ENCODE results near the gene MSANTD1. TPM values are rescaled to one million over a fixed set of nuclear protein-coding genes. Genes with fewer than 3 reads are reported as not detected.

MSANTD1 gene
- polyA plus RNA-seq, 1 donor, result 1.0 TPM

DNA sequence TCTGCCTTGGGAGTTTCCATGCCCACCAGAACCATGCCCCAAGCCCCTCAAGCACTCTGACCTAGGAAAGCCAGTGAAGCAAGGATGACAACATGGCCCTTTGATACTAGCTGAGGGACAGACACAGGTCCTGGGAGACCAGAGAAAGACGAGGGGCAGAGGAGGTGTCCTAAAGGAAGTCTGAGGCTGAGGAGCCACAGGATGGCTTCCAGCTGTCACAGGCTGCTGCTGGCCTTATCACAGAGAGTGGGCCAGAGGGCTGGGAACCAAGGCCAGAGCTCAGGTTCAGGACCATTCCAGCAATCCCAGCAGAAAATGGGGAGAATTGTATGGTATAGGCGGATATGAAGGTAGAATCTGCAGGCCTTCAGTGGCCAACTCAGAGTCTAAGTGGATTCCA is 31.7 kb upstream of the MSANTD1 start:
- DNase-seq, result no peak

GRCh38 chr4:3217771-3218170 is 31.2 kb upstream of the MSANTD1 start:
- no peak for DNase-seq

DNA sequence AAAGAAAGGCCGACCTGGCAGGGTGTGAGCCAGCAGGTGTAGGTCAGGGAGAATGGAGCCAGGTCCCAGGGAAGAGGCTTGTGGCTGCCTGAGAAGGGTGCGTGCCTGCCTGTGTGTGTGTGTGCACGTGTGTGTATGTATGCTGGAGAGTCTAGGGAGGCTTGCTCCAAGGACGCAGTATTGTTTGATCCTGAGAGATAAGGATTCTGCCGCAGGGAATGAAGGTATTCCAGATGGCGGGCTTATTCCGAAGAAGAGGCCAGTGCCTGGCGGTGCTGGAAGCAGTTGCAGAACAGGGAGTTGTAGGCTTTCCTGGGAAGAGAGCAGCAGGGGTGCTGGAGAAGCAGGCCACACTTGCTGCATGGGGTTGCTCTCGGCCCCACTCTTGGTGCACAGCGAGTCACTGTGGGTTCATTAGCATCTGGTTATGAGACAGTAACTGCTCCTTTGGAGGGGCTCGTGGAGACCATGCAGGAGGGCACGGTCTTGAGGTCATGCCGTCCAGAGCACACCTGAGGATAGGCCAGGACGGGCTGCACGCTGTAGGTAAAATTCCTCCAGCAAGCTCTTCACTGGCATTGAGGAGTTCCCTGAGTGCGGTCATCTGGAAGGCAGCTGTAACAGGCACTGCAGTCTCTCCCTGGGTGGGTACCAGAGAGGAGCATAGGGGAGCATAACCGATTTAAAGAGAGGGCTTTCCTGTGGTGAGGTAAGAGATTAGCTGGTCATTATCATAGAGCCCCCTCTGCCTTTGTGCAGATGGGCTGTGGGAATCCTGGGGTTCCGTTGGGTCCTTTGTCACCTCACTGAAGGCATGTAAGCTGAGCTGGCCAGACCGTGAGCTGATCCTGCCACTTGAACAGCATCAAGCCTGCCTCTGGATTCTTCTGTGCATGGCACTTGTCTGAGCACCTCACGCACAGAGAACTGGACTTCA is 29.9 kb upstream of the MSANTD1 start:
- no peak for DNase-seq

DNA sequence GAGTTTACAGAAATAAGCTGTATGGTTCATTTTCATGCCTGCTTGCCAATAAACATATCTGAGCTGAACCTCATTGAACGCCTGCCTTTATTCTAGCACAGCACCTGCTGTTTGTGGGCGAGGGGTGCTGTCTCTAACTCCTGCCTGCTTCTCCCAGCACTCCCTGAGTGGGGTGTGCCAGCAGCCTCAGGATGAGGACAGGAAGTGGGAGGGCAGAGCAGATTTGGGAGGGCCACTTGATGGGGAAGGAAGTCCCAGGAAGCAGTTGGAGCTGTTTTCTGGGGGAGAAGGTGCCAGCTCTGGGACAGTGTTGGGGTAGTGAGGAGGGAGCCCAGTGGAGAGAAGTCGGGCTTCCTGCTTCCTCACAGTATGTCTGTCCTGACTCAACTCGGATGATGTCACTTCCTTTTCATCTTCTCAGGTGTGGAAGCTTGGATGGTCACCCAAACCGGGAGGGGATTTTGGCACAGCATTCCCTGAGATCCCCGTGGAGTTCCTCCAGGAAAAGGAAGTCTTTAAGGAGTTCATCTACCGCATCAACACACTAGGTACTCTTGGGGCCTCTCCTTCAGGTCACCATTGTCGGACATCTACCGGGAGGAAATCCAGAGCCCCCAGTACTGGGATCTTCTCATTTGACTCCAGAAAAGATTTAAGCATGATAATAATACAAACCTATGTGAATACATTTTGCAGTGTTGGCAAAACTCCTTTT is 29.0 kb upstream of the MSANTD1 start:
- DNase-seq, result no peak

DNA sequence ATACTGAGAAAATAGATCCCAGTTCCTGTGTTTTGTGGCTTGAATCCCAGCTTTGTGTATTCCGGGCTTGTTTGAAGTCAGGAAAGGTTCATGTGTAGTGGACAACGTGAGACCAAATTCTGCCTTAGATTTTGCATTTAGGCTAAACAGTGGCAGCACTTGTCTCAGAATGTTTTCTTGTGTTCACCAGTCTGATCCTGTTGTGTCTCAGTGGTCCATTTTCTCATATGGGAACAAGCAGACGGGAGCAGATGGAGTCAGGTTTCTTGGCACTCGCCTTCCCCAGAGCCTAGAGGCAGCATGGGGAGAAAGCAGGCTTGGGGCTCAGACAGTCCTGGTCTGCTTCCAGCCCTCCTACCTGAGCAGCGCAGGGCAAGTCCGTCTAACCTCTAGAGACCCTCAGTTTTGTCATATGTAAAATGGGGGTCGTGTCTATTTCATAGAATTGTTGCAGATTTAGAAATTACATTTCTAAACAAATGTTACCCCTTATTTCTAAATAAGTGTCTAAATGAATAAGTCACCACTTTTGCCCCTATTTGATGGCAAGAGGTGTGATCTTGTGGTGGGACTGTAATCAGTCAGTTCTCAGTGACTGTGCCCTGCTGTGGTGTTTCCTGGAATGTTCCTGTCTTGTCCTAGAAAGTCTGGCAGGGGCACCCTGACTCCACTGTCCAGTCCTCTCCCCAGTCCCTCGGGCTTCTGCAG is 28.3 kb upstream of the MSANTD1 start:
- DNase-seq, result no peak

DNA sequence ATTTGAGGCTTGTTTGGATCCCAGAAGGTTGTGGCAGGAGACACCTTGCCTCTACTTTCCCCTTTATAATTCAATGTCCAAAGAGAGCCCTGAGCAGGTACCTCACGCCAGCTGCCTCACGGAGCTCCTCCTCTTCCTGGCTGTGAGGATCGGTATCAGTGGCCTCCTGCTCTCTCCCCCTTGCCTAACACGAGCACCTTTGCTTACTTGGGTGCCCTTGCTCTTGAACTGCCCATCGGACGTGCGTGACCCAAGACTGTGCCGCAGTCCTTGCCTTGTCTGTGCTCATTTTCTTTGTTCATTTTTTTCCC is 27.8 kb upstream of the MSANTD1 start:
- no peak for DNase-seq

DNA sequence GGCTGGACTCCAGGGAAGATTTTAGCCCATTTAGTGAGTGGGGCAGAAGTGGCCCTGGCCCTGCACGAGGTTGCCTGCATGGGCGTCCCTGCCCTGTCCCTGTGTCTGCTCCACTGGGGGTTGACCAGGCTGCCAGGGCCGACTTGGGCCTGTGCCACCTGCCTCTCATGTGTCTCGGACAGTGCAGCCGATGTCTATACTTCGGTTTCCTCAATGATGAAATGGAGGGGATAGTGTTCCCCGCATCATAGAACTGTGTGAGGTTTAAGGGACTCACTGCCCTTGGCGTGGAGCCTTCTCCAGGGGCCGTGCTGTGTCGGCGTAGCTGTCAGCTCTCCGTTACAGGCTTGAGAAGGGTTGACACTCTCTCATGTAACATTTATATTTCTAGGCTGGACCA is 27.0 kb upstream of the MSANTD1 start:
- no peak for DNase-seq

DNA sequence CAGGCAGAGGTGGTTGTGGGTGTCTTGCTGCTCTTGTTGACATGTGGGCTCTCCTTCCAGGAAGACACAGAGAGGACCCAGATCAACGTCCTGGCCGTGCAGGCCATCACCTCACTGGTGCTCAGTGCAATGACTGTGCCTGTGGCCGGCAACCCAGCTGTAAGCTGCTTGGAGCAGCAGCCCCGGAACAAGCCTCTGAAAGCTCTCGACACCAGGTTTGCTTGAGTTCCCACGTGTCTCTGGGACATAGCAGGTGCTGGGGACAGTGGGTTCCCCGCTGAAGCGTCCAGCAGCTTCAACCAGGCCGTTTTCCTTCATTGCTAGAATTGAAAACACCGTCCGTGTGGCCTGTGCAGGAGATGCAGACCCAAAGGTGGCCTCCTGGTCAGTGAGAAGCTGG is 25.6 kb upstream of the MSANTD1 start:
- DNase-seq, result no peak

DNA sequence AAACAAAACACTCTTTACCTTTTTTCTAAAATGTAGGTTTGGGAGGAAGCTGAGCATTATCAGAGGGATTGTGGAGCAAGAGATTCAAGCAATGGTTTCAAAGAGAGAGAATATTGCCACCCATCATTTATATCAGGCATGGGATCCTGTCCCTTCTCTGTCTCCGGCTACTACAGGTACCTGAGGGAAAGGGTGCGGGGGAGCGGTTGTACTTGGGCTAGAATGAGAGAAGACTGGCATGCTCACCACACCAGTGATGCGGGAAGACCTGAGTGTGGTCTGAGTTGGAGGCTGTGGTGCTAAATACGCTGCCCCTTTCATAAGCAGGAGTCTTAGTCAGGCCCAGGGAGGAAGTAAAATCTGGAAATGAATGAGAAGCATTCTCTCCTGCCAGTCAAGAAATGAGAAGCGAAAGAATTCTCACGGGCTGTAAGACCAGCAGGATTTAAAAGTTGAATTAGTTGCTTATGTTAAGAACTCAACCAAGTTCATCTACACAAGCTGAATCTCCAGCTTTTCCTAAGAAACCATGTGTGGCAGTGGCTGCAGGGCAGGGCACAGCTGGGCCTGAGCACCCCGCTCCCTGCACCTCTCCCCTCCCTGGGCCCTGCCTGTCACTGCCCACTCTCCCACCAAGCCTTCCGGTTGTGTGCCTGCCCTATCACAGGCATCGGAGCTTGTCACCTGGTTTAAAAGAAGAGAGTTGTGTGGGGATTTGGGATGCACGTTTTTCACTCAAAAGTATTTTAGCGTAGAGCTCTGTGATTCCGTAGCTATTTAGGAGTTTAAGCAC is 24.8 kb upstream of the MSANTD1 start:
- DNase-seq, result no peak

GRCh38 chr4:3225071-3225850 is 23.7 kb upstream of the MSANTD1 start:
- no peak for DNase-seq

- DNase-seq, result no peak
Measured at GRCh38 chr4:3225936-3226335, 23.0 kb upstream of the MSANTD1 start.

DNA sequence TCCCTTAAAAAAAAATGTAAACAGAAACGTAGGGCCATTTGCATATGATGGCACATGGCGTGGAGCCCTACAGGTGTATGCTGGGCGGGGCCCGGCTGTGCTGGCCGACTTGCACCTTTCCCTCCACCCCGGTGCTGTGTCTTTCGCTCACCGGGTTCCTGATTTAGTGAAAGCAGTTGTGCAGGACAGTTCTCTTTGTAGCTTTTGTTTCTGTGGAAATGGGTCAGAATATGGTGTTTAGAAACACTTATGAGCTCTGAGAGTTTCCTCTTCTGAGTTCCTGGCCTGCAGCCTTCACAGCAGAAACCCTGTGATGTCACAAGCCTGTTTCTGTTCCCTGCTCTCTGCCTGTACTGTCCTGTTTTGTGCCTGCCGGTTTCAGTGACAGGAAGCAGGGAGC is 22.5 kb upstream of the MSANTD1 start:
- no peak for DNase-seq

- no peak for DNase-seq
Measured at GRCh38 chr4:3226944-3227343, 22.0 kb upstream of the MSANTD1 start.

DNA sequence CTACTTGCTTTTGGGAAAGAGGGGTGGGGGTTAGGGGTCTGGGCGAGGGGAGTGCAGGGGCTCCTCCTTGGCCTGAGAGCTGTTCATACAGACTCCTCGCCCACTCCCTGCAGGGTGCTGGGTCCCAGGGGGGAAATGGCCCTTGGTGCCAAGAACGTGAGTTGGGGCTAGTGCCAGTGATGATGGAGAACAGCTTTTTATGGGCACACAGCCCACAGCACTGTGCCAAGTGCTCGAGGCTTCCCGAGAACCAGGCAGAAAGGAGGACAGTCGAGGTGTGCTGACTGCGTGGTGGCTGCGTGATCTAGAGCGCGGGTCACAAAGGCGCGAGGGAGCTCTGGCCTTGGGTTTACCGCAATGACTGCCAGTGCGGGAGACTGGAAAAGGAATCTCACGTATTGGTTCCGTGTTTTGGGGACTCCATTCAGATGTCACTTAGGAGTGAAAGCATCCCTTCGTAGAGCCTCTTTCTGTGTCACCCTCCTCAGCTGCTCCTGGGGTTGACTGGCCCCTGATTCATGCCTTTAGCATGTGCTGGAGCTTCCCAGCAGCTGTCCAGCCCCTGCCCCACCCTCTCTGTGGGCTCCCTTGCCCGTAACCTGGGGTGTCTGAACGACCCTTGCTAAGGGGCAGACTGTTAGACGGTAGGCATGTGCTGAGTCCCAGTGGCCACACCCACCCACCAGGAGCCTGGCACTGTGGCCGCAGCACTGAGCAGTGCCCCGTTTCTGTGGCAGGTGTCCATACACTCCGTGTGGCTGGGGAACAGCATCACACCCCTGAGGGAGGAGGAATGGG is 20.9 kb upstream of the MSANTD1 start:
- no peak for DNase-seq

DNA sequence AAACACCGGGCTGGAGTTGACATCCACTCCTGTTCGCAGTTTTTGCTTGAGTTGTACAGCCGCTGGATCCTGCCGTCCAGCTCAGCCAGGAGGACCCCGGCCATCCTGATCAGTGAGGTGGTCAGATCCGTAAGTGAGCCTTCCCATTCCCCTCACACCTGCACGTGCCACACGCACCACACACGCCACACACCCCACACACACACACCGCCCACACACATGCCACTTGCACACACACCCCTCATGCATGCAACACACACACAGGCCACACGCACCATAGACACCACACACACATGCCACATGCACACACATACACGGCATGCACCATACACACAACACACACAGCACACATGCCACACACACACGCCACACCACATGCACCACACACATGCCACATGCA is 20.1 kb upstream of the MSANTD1 start:
- no peak for DNase-seq

GRCh38 chr4:3229328-3229727 is 19.6 kb upstream of the MSANTD1 start:
- no peak for DNase-seq

DNA sequence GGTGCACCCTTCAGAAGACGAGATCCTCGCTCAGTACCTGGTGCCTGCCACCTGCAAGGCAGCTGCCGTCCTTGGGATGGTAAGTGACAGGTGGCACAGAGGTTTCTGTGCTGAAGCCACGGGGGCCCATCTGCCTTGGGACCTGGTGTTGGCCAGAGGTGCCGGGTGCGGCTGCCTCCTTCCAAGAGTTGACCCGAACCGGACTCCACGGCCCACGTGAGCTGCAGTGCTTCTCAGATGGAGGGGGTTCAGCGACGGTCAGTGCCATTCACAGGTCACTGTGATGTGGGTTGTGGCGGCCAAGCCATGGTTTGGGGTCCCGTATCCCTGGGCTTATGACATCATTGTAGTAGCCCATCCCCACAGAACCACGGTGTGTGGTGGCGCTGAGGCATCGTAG is 19.0 kb upstream of the MSANTD1 start:
- DNase-seq, result no peak

DNA sequence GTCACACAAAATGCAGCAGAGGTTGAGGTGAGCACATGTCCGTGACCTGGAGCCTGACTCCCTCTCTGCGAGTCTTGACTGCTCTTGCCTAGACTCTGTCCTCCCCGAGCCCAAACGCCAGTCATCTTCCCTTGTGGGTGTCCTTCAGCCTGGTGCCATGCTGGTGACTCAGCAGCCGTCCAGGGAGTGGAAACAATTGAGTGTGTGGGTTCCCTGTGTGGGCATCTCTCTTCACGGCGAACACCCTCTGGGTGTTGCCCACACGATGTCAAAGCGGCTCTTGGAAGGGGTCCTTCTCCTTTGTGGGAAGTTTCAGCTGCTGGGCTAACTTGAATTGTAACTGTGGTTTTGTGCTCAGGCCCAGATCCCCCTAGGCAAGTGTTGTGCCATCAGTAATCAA is 17.5 kb upstream of the MSANTD1 start:
- DNase-seq, result no peak

- no peak for DNase-seq
Measured at GRCh38 chr4:3232001-3232400, 17.0 kb upstream of the MSANTD1 start.

GRCh38 chr4:3232871-3233271 is 16.1 kb upstream of the MSANTD1 start:
- DNase-seq, result no peak
